ENCODE results near the gene CCR5AS.

GRCh38 chr3:46449755-46450552 is 43.1 kb upstream of the CCR5AS start:
- TF ChIP-seq EZH2 (IDR thresholded peaks at IDR 0.05; ENCODE audit: insufficient read depth, poor library complexity, severe bottlenecking) (no peak), EZH2phosphoT487 (IDR thresholded peaks at IDR 0.05; ENCODE audit: insufficient read depth, low read depth) (no peak)

All from GM23248 (cell line).